ENCODE data around the gene ASIC4. TPM values are rescaled to one million over a fixed set of nuclear protein-coding genes. Genes with fewer than 3 reads are reported as not detected.

ASIC4 gene
- total and polyA plus RNA-seq, 9 of the 15 experiments (the other 6 are each of a cell fraction or from before 2014, with no cell fraction given) = 0.07 to 19.2 (median 4.8) TPM

GRCh38 chr2:219509780-219510511, 4.3 kb upstream of the ASIC4 start:
- BruUV-seq (replicated peaks) = no TSS peak
- FAIRE-seq (peak; percentile 96), DNase-seq (ENCODE audit: extremely low read depth in 1 of 4, low spot score in 3 of 4) (peak; percentile 83 to 95 (median 88)), ATAC-seq (peak; percentile 71)
- H3K4me3 ChIP-seq = no peak overlapping the region
- H3K27ac ChIP-seq (ENCODE audit: extremely low read depth, low read depth, low read length) = peak overlapping the region; percentile 89
- H3K36me3 ChIP-seq (ENCODE audit: control insufficient read depth, insufficient read depth, low read length) = peaks cover 27% of the 10 kb centered on the region; the same call in 1 of the 3 replicates
- no peaks in the 10 kb centered on the region for H3K9me3 ChIP-seq (replicated peaks; ENCODE audit: control insufficient read depth, insufficient read depth, low read depth, low read length)
- peaks cover 68 to 98% of the 10 kb centered on the region in 2 experiments for H3K4me1 ChIP-seq (replicated peaks in 1 of 2; ENCODE audit: control insufficient read depth in 2 of 2, insufficient read depth in 2 of 2, low read length in 2 of 2)
- H3K9me1 ChIP-seq (ENCODE audit: control insufficient read depth, insufficient read depth, low read length) = no peaks in the 10 kb centered on the region
- WGBS (ENCODE audit: insufficient coverage, low coverage, missing lambda C conversion rate) = 0% methylated on average over 9 of the region's 26 CpGs
- H3K4me2 ChIP-seq (ENCODE audit: insufficient read depth, low read length) = peak overlapping the region; percentile 78
- no peaks in the 10 kb centered on the region for H4K20me1 ChIP-seq (replicated peaks; ENCODE audit: control insufficient read depth, insufficient read depth, low read length)
- H3K27me3 ChIP-seq (ENCODE audit: control insufficient read depth in 2 of 2, insufficient read depth in 2 of 2, low read length in 2 of 2) = no peaks in the 10 kb centered on the region
- POLR2A ChIA-PET = interaction anchor here (0.6 to 3.4 kb wide), 4 partner anchors 10 to 18 kb away, joined by 3 to 37 read pairs (median 3); partner anchors contain the start of gene GMPPA
- intact Hi-C loops (cut with micrococcal nuclease) = loop anchor here (1.0 kb wide), 3 partner anchors 11 to 16 kb away; partner anchors contain the start of gene GMPPA
- peak overlapping the region; percentile 38; the same call in 1 of the 2 replicates for H2AFZ ChIP-seq (ENCODE audit: low read depth, low read length)
- CTCF ChIA-PET (ENCODE audit: low intra/inter-chr PET ratio) = interaction anchor here (0.7 to 1.4 kb wide), 4 partner anchors 14 to 107 kb away, joined by 3 to 8 read pairs (median 4); a partner anchor contains a TSS
- peak overlapping the region; percentile 63 to 78 for H3K9ac ChIP-seq (ENCODE audit: insufficient read depth in 1 of 2, low read depth in 2 of 2, low read length in 2 of 2)
- in situ Hi-C loops (cut with MboI) = no loop called here
- peaks cover 7% of the 10 kb centered on the region for H3K79me2 ChIP-seq (ENCODE audit: control insufficient read depth, insufficient read depth, low read length)
- TF ChIP-seq HIVEP1 (CRISPR knock-in tag; IDR thresholded peaks at IDR 0.05) (no peak), SP1 (CRISPR knock-in tag; IDR thresholded peaks at IDR 0.05) (peak; percentile 68), ZZZ3 (IDR thresholded peaks at IDR 0.05) (no peak), CBFB (CRISPR knock-in tag; IDR thresholded peaks at IDR 0.05) (no peak), MYNN (IDR thresholded peaks at IDR 0.05) (peak; percentile 85), MYNN (CRISPR knock-in tag; IDR thresholded peaks at IDR 0.05) (no peak), NCOA1 (IDR thresholded peaks at IDR 0.05; ENCODE audit: low read depth) (peak; percentile 92), CBFA2T3 (IDR thresholded peaks at IDR 0.05) (peak; percentile 99), FOXJ2 (tag; IDR thresholded peaks at IDR 0.05) (no peak), ZNF609 (CRISPR knock-in tag; IDR thresholded peaks at IDR 0.05; ENCODE audit: borderline replicate concordance) (no peak; the same call in 1 of the 2 replicates), U2AF2 (optimal IDR thresholded peaks at IDR 0.05; ENCODE audit: low read depth, low read length) (no peak), ZNF232 (CRISPR knock-in tag; IDR thresholded peaks at IDR 0.05) (no peak), VEZF1 (CRISPR knock-in tag; IDR thresholded peaks at IDR 0.05) (peak; percentile 98), BHLHE40 (IDR thresholded peaks at IDR 0.05; ENCODE audit: low read length) (peak; percentile 77), CBX2 (IDR thresholded peaks at IDR 0.05; ENCODE audit: insufficient read depth, low read length, poor library complexity, severe bottlenecking) (no peak), POLR2B (IDR thresholded peaks at IDR 0.05; ENCODE audit: low read depth, partially characterized antibody) (no peak), ASH1L (IDR thresholded peaks at IDR 0.05; ENCODE audit: borderline replicate concordance, low read depth, partially characterized antibody) (no peak)

Measured in K562 (cell line).